Psoas muscle (tissue), 8 donors: Measurements from ENCODE around the gene POLR3E. TPM values are rescaled to one million over a fixed set of nuclear protein-coding genes. Genes with fewer than 3 reads are reported as not detected.
"Not testable (repeated sequence)": the region's sequence is repeated elsewhere in the genome, so short reads cannot be mapped to it uniquely, and the experiment has no call there.

ENCODE experiments used
- ATAC-seq, 4 donors: fragments of 200-7000 bp; cut with Tn5 transposase; one replicate each; pipeline ENCODE4 v1.9.1; 2020; ENCODE audit warnings: moderate library complexity in 3 of 4, mild to moderate bottlenecking in 2 of 4
- DNase-seq, 2 donors: peaks; one replicate each; pipeline ENCODE4 v3.0.0-alpha.2; 2020
- H3K27ac ChIP-seq: fragments of 200-600 bp; one replicate; pipeline ENCODE4 v1.8.0; 2022
- H3K27me3 ChIP-seq, 3 donors: fragments of 200-600 bp in 1 of 3; one replicate each; pipeline versions ENCODE4 v1.6.1 to v1.8.0; 2013 to 2022; ENCODE audit warnings: low read length in 2 of 3, mild to moderate bottlenecking in 2 of 3, moderate library complexity in 1 of 3; ENCODE audit not compliant: insufficient read depth in 3 of 3
- H3K36me3 ChIP-seq, 2 donors: fragments of 200-600 bp in 1 of 2; one replicate each; pipeline versions ENCODE4 v1.6.1 to v1.8.0; 2013 to 2022; ENCODE audit warnings: low read depth in 1 of 2, mild to moderate bottlenecking in 1 of 2, moderate library complexity in 1 of 2; ENCODE audit not compliant: insufficient read depth in 1 of 2
- H3K4me1 ChIP-seq: fragments of 200-600 bp; one replicate; pipeline ENCODE4 v1.8.0; 2022
- H3K4me3 ChIP-seq: fragments of 200-600 bp; one replicate; pipeline ENCODE4 v1.8.0; 2022; ENCODE audit warnings: mild to moderate bottlenecking
- H3K9me3 ChIP-seq: fragments of 200-600 bp; one replicate; pipeline ENCODE4 v1.8.0; 2022
- CTCF ChIP-seq: fragments of 200-600 bp; IDR thresholded peaks from one replicate; pipeline ENCODE4 v1.8.0; 2022; ENCODE audit warnings: antibody characterized with exemption
- WGBS, 3 donors: extraction: QIAGEN DNeasy Blood & Tissue Kit; methylation state at CpG; one replicate each; pipeline versions ENCODE4 v1.1.6 to v1.1.7; 2013; 5-methylcytosine and 5-hydroxymethylcytosine counted together
- intact Hi-C, 2 donors: fragments of 100-400 bp; cut with DNase I; formaldehyde crosslinking; loops; one replicate each; pipeline versions ENCODE4 v1.11.0 to v1.14.2; 2022
- polyA plus RNA-seq, 3 donors: library from polyadenylated mRNA; stranded (reverse); fragments of 200-250 nt; gene quantifications; one replicate each; pipeline ENCODE4 v1.2.3, GENCODE V29; 2013
- total RNA-seq, 4 donors: library from RNA; stranded (reverse); fragmentation: NEBNext Ultra II Directional in 2 of 4; extraction: Animal tissue kit (Norgen Biotek cat#: 25700) in 2 of 4; gene quantifications; one replicate each; pipeline versions ENCODE4 v1.2.1 to v1.2.4, GENCODE V29; 2021 to 2023
- donor health status: healthy with polysubstance abuse.
- donor health status: DM: no; HTN: no; CAD: no; lungs with moderate emphysema.
- donor health status: Bipolar disorder and iron deficiency.
- donor health status: healthy.
- donor health status: DM: yes; HTN: yes; CAD: no.
- donor health status: DM: no; HTN: no; CAD: no.
- donor health status: DM: no; HTN: no; CAD: no.
- donor health status: DM: yes; HTN: yes; CAD: no.

POLR3E gene
- total and polyA plus RNA-seq, 7 donors = 45.6 to 119 (median 90.1) TPM

- ATAC-seq (no peak), DNase-seq (no peak)
- H3K27ac ChIP-seq = no peak overlapping the region
- intact Hi-C loops = no loop called here
- no peak for TF ChIP-seq CTCF
- 82 to 90% (median 83%) methylated on average over 8 of the region's 8 CpGs for WGBS, 3 donors
- H3K9me3 ChIP-seq = no peaks in the 10 kb centered on the region
- no peaks in the 10 kb centered on the region for H3K27me3 ChIP-seq
- no peak overlapping the region for H3K4me3 ChIP-seq
- no peaks in the 10 kb centered on the region for H3K4me1 ChIP-seq
- peaks cover 0 to 35% of the 10 kb centered on the region in 2 donors for H3K36me3 ChIP-seq
Measured at GRCh38 chr16:22360963-22361659, 63.9 kb downstream of the POLR3E start.

- peaks cover 0 to 35% of the 10 kb centered on the region in 2 donors for H3K36me3 ChIP-seq
- 87 to 100% (median 95%) methylated on average over 2 of the region's 2 CpGs for WGBS, 3 donors
- ATAC-seq (no peak), DNase-seq (no peak)
- peaks cover 1% of the 10 kb centered on the region for H3K4me1 ChIP-seq
- no peak for TF ChIP-seq CTCF
- no peaks in the 10 kb centered on the region for H3K9me3 ChIP-seq
- intact Hi-C loops = no loop called here
- no peaks in the 10 kb centered on the region for H3K27me3 ChIP-seq
- no peak overlapping the region for H3K27ac ChIP-seq
- H3K4me3 ChIP-seq = no peak overlapping the region
Measured at GRCh38 chr16:22364241-22364640, 67.0 kb downstream of the POLR3E start.

- DNase-seq (no peak), ATAC-seq (no peak)
- peaks cover 14% of the 10 kb centered on the region for H3K4me1 ChIP-seq
- H3K4me3 ChIP-seq = no peak overlapping the region
- no peak overlapping the region for H3K27ac ChIP-seq
- 97 to 98% (median 98%) methylated on average over 2 of the region's 2 CpGs for whole genome bisulfite sequencing, 3 donors
- H3K36me3 ChIP-seq = peaks cover 0 to 27% of the 10 kb centered on the region in 2 donors
- no peaks in the 10 kb centered on the region for H3K9me3 ChIP-seq
- intact Hi-C loops = no loop called here
- H3K27me3 ChIP-seq = no peaks in the 10 kb centered on the region
- TF ChIP-seq CTCF = no peak
Measured at GRCh38 chr16:22366371-22366770, 69.2 kb downstream of the POLR3E start.

- H3K27ac ChIP-seq = no peak overlapping the region
- H3K4me3 ChIP-seq = no peak overlapping the region
- H3K4me1 ChIP-seq = peaks cover 14% of the 10 kb centered on the region
- intact Hi-C loops = no loop called here
- WGBS, 3 donors = 68 to 76% (median 75%) methylated on average over 3 of the region's 3 CpGs
- no peak for TF ChIP-seq CTCF
- no peaks in the 10 kb centered on the region for H3K9me3 ChIP-seq
- no peaks in the 10 kb centered on the region for H3K27me3 ChIP-seq
- peaks cover 0 to 24% of the 10 kb centered on the region in 2 donors for H3K36me3 ChIP-seq
- DNase-seq = no peak
- ATAC-seq = no peak
Measured at GRCh38 chr16:22366889-22367288, 69.7 kb downstream of the POLR3E start.

GRCh38 chr16:22368200-22368826 lies 71.1 kb downstream of the POLR3E start:
- WGBS, 3 donors = 96 to 97% (median 97%) methylated on average over 8 of the region's 8 CpGs
- H3K27me3 ChIP-seq, H3K4me3 ChIP-seq, H3K9me3 ChIP-seq, DNase-seq, H3K27ac ChIP-seq, ATAC-seq, intact Hi-C loops: not testable (repeated sequence)
- peaks cover 0 to 15% of the 10 kb centered on the region in 2 donors for H3K36me3 ChIP-seq
- peaks cover 14% of the 10 kb centered on the region for H3K4me1 ChIP-seq
